K562 (cell line): ENCODE results near the gene BBS1. TPM values are rescaled to one million over a fixed set of nuclear protein-coding genes. Genes with fewer than 3 reads are reported as not detected.
A peak's percentile ranks its signal among the peaks of the same experiment; 100 is the strongest.

Experiments used
- ATAC-seq: fragments of 200-7000 bp; cut with Tn5 transposase; 3 replicates; pipeline ENCODE4 v1.9.1; 2020; ENCODE audit warnings: moderate library complexity
- BruUV-seq: library from RNA; stranded (reverse); fragments of 400-500 nt; replicated peaks from 2 replicates; lab custom pipeline; 2021; lab: Mats Ljungman, UMichigan
- CTCF ChIA-PET: fragments of 300-600 bp; formaldehyde crosslinking; extraction: SDS; loops from one replicate; lab custom pipeline; 2021; ENCODE audit warnings: low intra/inter-chr PET ratio; lab: Yijun Ruan, JAX
- POLR2A ChIA-PET: fragments of 300-600, 350-650 bp; sonication (Branson Sonifier 250); formaldehyde crosslinking; extraction: SDS; loops from one replicate; lab custom pipeline; 2021; ENCODE audit warnings: antibody characterized with exemption, inconsistent platforms; lab: Yijun Ruan, JAX
- DNase-seq, 4 experiments: peaks; one replicate each; pipeline versions ENCODE4 v3.0.0 to v3.0.0-alpha.2; 2011 to 2018; ENCODE audit warnings: low spot score in 3 of 4, mixed read lengths in 3 of 4; ENCODE audit errors: extremely low read depth in 1 of 4
- FAIRE-seq: peaks from 2 replicates; lab custom pipeline; 2011; peaks lifted over from hg19 to GRCh38; lab: Jason Lieb, UNC
- H2AFZ ChIP-seq: 2 replicates; pipeline ENCODE4 v1.6.0; 2011; ENCODE audit warnings: low read depth, low read length, control low read depth, inconsistent platforms
- H3K27ac ChIP-seq: fragments of 200-600 bp; 3 replicates; pipeline ENCODE4 v1.8.0; 2011; ENCODE audit warnings: low read depth, mild to moderate bottlenecking, control low read depth, inconsistent platforms, low read length, moderate library complexity, mixed read lengths; ENCODE audit errors: extremely low read depth
- H3K27me3 ChIP-seq, 2 experiments: fragments of 300-600 bp in 1 of 2; 2 replicates in 1 of 2; 3 replicates in 1 of 2; pipeline versions ENCODE4 v1.6.0 to v1.8.0; 2011; ENCODE audit warnings: inconsistent platforms in 2 of 2, low read length in 2 of 2, mild to moderate bottlenecking in 1 of 2, mixed read lengths in 1 of 2, moderate library complexity in 1 of 2; ENCODE audit not compliant: control insufficient read depth in 2 of 2, insufficient read depth in 2 of 2
- H3K36me3 ChIP-seq: fragments of 300-600 bp; 3 replicates; pipeline ENCODE4 v1.8.0; 2011; ENCODE audit warnings: mild to moderate bottlenecking, low read length, inconsistent platforms; ENCODE audit not compliant: control insufficient read depth, insufficient read depth
- H3K4me1 ChIP-seq, 2 experiments: fragments of 200-600 bp in 1 of 2; replicated peaks in 1 of 2; 2 replicates in 1 of 2; 3 replicates in 1 of 2; pipeline versions ENCODE4 v1.5.1 to v1.8.0; 2011; ENCODE audit warnings: inconsistent platforms in 2 of 2, low read length in 2 of 2, mild to moderate bottlenecking in 1 of 2, mixed read lengths in 1 of 2, moderate library complexity in 1 of 2; ENCODE audit not compliant: control insufficient read depth in 2 of 2, insufficient read depth in 2 of 2
- H3K4me2 ChIP-seq: 2 replicates; pipeline ENCODE4 v1.6.1; 2011; ENCODE audit warnings: low read length, control low read depth, inconsistent platforms, mixed read lengths; ENCODE audit not compliant: insufficient read depth
- H3K4me3 ChIP-seq: fragments of 200-600 bp; sonication (generic), shearing (Covaris generic); 2 replicates; pipeline ENCODE4 v1.5.1; 2016; ENCODE audit warnings: control low read depth, inconsistent platforms
- H3K79me2 ChIP-seq: fragments of 200-600 bp; 3 replicates; pipeline ENCODE4 v1.8.0; 2011; ENCODE audit warnings: low read length, inconsistent platforms; ENCODE audit not compliant: control insufficient read depth, insufficient read depth
- H3K9ac ChIP-seq, 2 experiments: 2 replicates each; pipeline versions ENCODE4 v1.6.0 to v1.6.1; 2011; ENCODE audit warnings: low read depth in 2 of 2, low read length in 2 of 2, control low read depth in 1 of 2, inconsistent platforms in 1 of 2, mild to moderate bottlenecking in 1 of 2, mixed read lengths in 1 of 2; ENCODE audit not compliant: insufficient read depth in 1 of 2
- H3K9me1 ChIP-seq: one replicate; pipeline ENCODE4 v1.6.0; 2011; ENCODE audit warnings: inconsistent platforms, mild to moderate bottlenecking, low read length, moderate library complexity; ENCODE audit not compliant: control insufficient read depth, insufficient read depth
- H3K9me3 ChIP-seq: replicated peaks from 2 replicates; pipeline ENCODE4 v1.5.1; 2011; ENCODE audit warnings: low read depth, low read length, inconsistent platforms; ENCODE audit not compliant: control insufficient read depth, insufficient read depth
- H4K20me1 ChIP-seq: replicated peaks from 2 replicates; pipeline ENCODE4 v1.6.1; 2011; ENCODE audit warnings: low read length, inconsistent platforms, mixed read lengths; ENCODE audit not compliant: control insufficient read depth, insufficient read depth
- CBX5 ChIP-seq: IDR thresholded peaks from 2 replicates; pipeline ENCODE4 v1.6.1; 2014; ENCODE audit warnings: low read depth, borderline replicate concordance
- CHCHD3 ChIP-seq: fragments of 250-450 bp; sonication (Bioruptor Pico); IDR thresholded peaks from 2 replicates; pipeline ENCODE4 v2.1.2; 2022; ENCODE audit warnings: mild to moderate bottlenecking
- NUFIP1 ChIP-seq: fragments of 450-650 bp; IDR thresholded peaks from 2 replicates; pipeline ENCODE4 v1.6.1; 2018; ENCODE audit not compliant: partially characterized antibody
- SMARCB1 ChIP-seq: IDR thresholded peaks from 2 replicates; pipeline ENCODE4 v1.6.1; 2011; ENCODE audit warnings: improper control_type of control experiment, low read depth; ENCODE audit not compliant: insufficient read length
- ZNF79 ChIP-seq: fragments of 250-450 bp; sonication (Bioruptor Pico); IDR thresholded peaks from 2 replicates; pipeline ENCODE4 v1.4.0; 2020; ENCODE audit warnings: low read depth, mild to moderate bottlenecking, moderate library complexity
- WGBS: fragments of 100-300 bp; shearing (Covaris generic); methylation state at CpG from one replicate; pipeline ENCODE4 v1.1.6; 2016; ENCODE audit warnings: low coverage, mixed read lengths; ENCODE audit not compliant: insufficient coverage; ENCODE audit errors: missing lambda C conversion rate; 5-methylcytosine and 5-hydroxymethylcytosine counted together
- in situ Hi-C: fragments of 300-500 bp; cut with MboI; formaldehyde crosslinking; loops from 4 replicates; pipeline ENCODE4 v1.15.0; 2018; ENCODE audit warnings: inconsistent platforms, mixed read lengths
- intact Hi-C: fragments of 100-400 bp; cut with micrococcal nuclease; formaldehyde crosslinking; loops from 2 replicates; pipeline ENCODE4 v1.14.2; 2022
- polyA plus RNA-seq, 8 experiments: library from polyadenylated mRNA; depleted of rRNA in 4 of 8; stranded (reverse) in 5 of 8; unstranded in 3 of 8; fragments of >200 nt; fragmentation: Nextera tagmentation in 2 of 8; fragmentation: Illumina TruSeq in 1 of 8; extraction: Ambion mirVana in 2 of 8; extraction: Trizol in 1 of 8; gene quantifications; 2 replicates each; pipeline versions ENCODE4 v1.2.1 to v1.2.3, GENCODE V29; 2011 to 2014; ENCODE audit warnings: inconsistent platforms in 1 of 8, missing spikeins in 1 of 8
- total RNA-seq, 7 experiments: library from RNA; depleted of rRNA in 6 of 7; stranded (reverse); fragments of >200 nt in 6 of 7; fragmentation: Illumina TruSeq in 2 of 7; extraction: Trizol in 2 of 7; gene quantifications; 2 replicates each; pipeline versions ENCODE4 v1.2.1 to v1.2.3, GENCODE V29; 2011 to 2021; ENCODE audit warnings: low replicate concordance in 1 of 7
- TF ChIP-seq, protein P1 (sequence below): fragments of 250-450 bp; sonication (Bioruptor Pico); IDR thresholded peaks from 2 replicates; pipeline ENCODE4 v1.8.0; 2021; ENCODE audit warnings: moderate library complexity, mild to moderate bottlenecking, inconsistent platforms
- TF ChIP-seq, protein P2 (sequence below): sonication (generic); formaldehyde crosslinking; IDR thresholded peaks from 2 replicates; pipeline ENCODE4 v1.8.1; 2023; ENCODE audit warnings: mild to moderate bottlenecking, missing genetic modification reagents
- TF ChIP-seq, protein P3 (sequence below): sonication (generic); formaldehyde crosslinking; IDR thresholded peaks from 2 replicates; pipeline ENCODE4 v1.8.0; 2022; ENCODE audit warnings: missing genetic modification reagents, mild to moderate bottlenecking, moderate library complexity, borderline replicate concordance
- TF ChIP-seq, protein P4 (sequence below), 3 experiments: IDR thresholded peaks in 2 of 3; conservative IDR thresholded peaks in 1 of 3; 2 replicates each; pipeline ENCODE4 v1.5.1; 2011 to 2012; ENCODE audit warnings: low read length in 3 of 3, mild to moderate bottlenecking in 3 of 3, control low read depth in 2 of 3, improper control_type of control experiment in 1 of 3, inconsistent platforms in 1 of 3, low read depth in 1 of 3, mixed read lengths in 1 of 3, moderate library complexity in 1 of 3; ENCODE audit not compliant: insufficient read depth in 2 of 3
- TF ChIP-seq, protein P5 (sequence below): fragments of 250-450 bp; sonication (Bioruptor Pico); IDR thresholded peaks from 2 replicates; pipeline ENCODE4 v1.5.0; 2021; ENCODE audit warnings: mild to moderate bottlenecking, moderate library complexity

BBS1 gene
- total and polyA plus RNA-seq, 9 of the 15 experiments (the other 6 are each of a cell fraction or from before 2014, with no cell fraction given): 9.0 to 19.8 (median 12.1) TPM

DNA sequence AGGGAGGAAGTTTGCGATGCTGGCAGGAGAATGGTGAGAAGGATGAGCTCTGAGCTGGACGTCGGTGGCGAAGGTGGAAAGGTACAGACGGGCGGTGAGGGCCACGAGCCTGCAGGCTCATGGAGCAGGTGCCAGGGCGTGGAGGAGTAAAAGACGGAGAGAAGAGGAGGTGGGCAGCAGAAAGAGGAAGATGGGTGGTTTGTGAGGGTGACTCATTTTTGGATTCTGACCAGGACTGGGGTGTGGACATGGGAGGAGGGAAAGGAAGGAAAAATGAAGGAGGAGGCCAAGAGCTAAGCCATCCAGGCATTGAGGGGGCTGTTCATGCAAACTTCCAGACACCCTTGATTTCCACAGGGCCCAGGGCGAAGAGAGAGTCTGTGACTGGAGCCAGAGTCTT lies 31.9 kb downstream of the BBS1 start:
- Histone ChIP-seq H3K36me3 (peaks cover 5% of the 10 kb centered on the region; the same call in 2 of the 3 replicates), H3K27ac (no peak overlapping the region), H3K4me1 (peaks cover 0 to 36% of the 10 kb centered on the region in 2 experiments; a peak in 3 of 5 replicates), H3K27me3 (no peaks in the 10 kb centered on the region), H4K20me1 (no peaks in the 10 kb centered on the region), H3K9ac (peak overlapping the region in 1 of 2 experiments; percentile 32; a peak in 2 of 4 replicates), H3K4me2 (no peak overlapping the region), H3K79me2 (peaks cover 6% of the 10 kb centered on the region; the same call in 1 of the 3 replicates), H3K9me3 (no peaks in the 10 kb centered on the region), H3K4me3 (no peak overlapping the region), H3K9me1 (no peaks in the 10 kb centered on the region), H2AFZ (no peak overlapping the region)
- FAIRE-seq (no peak), DNase-seq (no peak), ATAC-seq (no peak)
- in situ Hi-C loops: no loop called here
- CTCF ChIA-PET: no interaction called here
- POLR2A ChIA-PET: interaction anchor here (0.6 to 1.4 kb wide), 5 partner anchors 9 to 96 kb away, joined by 3 to 4 read pairs (median 4); partner anchors contain the start of gene RBM4
- no TSS peak for BruUV-seq
- intact Hi-C loops: no loop called here
- 65% methylated on average over 10 of the region's 10 CpGs for WGBS
- TF ChIP-seq, protein P1, sequence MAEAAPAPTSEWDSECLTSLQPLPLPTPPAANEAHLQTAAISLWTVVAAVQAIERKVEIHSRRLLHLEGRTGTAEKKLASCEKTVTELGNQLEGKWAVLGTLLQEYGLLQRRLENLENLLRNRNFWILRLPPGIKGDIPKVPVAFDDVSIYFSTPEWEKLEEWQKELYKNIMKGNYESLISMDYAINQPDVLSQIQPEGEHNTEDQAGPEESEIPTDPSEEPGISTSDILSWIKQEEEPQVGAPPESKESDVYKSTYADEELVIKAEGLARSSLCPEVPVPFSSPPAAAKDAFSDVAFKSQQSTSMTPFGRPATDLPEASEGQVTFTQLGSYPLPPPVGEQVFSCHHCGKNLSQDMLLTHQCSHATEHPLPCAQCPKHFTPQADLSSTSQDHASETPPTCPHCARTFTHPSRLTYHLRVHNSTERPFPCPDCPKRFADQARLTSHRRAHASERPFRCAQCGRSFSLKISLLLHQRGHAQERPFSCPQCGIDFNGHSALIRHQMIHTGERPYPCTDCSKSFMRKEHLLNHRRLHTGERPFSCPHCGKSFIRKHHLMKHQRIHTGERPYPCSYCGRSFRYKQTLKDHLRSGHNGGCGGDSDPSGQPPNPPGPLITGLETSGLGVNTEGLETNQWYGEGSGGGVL (CRISPR knock-in tag): no peak
- TF ChIP-seq SMARCB1: no peak
- TF ChIP-seq, protein P2, sequence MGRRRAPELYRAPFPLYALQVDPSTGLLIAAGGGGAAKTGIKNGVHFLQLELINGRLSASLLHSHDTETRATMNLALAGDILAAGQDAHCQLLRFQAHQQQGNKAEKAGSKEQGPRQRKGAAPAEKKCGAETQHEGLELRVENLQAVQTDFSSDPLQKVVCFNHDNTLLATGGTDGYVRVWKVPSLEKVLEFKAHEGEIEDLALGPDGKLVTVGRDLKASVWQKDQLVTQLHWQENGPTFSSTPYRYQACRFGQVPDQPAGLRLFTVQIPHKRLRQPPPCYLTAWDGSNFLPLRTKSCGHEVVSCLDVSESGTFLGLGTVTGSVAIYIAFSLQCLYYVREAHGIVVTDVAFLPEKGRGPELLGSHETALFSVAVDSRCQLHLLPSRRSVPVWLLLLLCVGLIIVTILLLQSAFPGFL (CRISPR knock-in tag): no peak
- TF ChIP-seq, protein P3, sequence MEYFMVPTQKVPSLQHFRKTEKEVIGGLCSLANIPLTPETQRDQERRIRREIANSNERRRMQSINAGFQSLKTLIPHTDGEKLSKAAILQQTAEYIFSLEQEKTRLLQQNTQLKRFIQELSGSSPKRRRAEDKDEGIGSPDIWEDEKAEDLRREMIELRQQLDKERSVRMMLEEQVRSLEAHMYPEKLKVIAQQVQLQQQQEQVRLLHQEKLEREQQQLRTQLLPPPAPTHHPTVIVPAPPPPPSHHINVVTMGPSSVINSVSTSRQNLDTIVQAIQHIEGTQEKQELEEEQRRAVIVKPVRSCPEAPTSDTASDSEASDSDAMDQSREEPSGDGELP: no peak
- TF ChIP-seq, protein P4, sequence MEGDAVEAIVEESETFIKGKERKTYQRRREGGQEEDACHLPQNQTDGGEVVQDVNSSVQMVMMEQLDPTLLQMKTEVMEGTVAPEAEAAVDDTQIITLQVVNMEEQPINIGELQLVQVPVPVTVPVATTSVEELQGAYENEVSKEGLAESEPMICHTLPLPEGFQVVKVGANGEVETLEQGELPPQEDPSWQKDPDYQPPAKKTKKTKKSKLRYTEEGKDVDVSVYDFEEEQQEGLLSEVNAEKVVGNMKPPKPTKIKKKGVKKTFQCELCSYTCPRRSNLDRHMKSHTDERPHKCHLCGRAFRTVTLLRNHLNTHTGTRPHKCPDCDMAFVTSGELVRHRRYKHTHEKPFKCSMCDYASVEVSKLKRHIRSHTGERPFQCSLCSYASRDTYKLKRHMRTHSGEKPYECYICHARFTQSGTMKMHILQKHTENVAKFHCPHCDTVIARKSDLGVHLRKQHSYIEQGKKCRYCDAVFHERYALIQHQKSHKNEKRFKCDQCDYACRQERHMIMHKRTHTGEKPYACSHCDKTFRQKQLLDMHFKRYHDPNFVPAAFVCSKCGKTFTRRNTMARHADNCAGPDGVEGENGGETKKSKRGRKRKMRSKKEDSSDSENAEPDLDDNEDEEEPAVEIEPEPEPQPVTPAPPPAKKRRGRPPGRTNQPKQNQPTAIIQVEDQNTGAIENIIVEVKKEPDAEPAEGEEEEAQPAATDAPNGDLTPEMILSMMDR (IDR thresholded peaks at IDR 0.05 in 2 of 3, conservative IDR thresholded peaks at IDR 0.05 in 1 of 3; ENCODE audit: insufficient read depth in 2 of 3, low read depth in 1 of 3, low read length in 3 of 3): no peak
- TF ChIP-seq ZNF79 (CRISPR knock-in tag): no peak
- TF ChIP-seq NUFIP1: no peak
- no peak for TF ChIP-seq CBX5
- no peak for TF ChIP-seq CHCHD3 (CRISPR knock-in tag)
- TF ChIP-seq, protein P5, sequence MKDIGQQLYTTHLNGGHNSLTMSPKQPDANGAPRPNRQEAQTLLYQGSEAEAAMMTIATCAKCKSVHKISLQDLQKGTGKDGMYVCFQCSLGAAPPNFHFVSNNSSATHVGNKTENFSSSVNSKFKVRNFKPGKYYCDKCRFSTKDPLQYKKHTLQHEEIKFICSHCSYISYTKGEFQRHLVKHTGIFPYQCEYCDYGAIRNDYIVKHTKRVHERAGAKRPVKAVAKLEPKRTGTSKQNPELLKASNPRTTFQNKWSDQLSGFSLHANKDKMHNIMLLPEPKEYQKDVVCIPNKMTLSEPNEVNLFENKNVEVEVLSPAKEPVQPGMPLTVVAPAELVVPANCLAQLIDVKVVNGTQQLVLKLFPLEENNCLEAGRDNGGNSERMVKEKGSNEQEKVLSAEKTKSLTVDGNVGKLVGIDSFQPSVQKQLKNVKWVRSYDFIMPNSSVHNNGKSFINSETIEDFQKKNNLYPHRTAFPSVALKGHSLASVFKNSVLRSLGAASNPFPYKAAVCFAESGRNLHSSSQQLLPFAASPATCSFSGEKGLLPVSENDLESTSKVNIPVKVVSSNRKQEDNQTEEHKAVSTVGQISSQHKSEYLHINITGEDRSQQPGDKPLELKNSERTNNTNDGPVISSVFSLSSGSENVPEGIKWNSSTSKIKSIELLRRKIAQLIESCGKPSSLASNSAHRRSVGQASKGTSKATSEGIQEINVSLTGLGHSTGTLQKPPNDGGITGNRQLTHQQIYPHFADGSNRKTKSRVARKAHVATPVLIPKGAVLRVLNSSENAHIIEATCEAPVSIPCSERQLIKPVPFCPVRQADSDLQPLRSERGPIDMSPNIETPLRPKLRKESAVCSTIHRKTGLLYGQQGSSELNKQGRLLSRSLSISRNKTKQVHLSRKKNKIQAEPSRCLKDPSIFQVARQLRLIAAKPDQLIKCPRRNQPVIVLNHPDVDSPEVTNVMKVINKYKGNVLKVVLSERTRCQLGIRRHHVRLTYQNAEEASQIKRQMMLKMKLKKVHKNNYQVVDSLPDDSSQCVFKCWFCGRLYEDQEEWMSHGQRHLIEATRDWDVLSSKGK (CRISPR knock-in tag): no peak
